PC-3 (cell line): ENCODE measurements around the gene RNASEH2B.

Experiments
- CTCF ChIP-seq: fragments of 300-600 bp; sonication (generic); conservative IDR thresholded peaks from 2 replicates; pipeline ENCODE4 v1.5.1; 2017; ENCODE audit warnings: antibody characterized with exemption, low read depth, mild to moderate bottlenecking, low read length
- EZH2 ChIP-seq: fragments of 300-600 bp; sonication (generic); IDR thresholded peaks from one replicate; pipeline ENCODE4 v1.6.1; 2017; ENCODE audit warnings: antibody characterized with exemption, mild to moderate bottlenecking, low read length; ENCODE audit not compliant: unreplicated experiment
- EZH2phosphoT487 ChIP-seq: fragments of 300-600 bp; sonication (generic); IDR thresholded peaks from 2 replicates; pipeline ENCODE4 v1.6.1; 2018; ENCODE audit warnings: mild to moderate bottlenecking, antibody characterized with exemption, low read length, borderline replicate concordance

DNA sequence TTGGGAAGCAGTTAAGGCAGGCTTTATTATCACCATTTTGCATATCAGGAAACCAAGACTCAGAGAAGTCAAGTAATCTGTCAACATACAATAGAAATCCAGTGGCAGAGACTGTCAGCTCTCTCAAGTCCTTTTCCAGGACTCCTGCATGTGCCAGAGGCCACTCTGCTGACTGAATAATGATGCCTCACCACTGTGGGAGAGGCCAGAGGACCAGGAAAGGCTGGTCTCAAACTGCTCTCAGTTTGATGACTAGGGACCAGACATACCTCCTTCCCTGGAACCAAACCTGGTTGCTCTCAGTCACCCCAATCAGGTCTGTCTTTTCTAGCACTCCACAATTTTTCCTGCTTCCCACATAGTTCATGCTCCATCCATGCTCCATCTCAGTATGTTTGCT is 8.0 kb downstream of the RNASEH2B start:
- TF ChIP-seq CTCF (no peak), EZH2 (no peak), EZH2phosphoT487 (no peak)
